HG03045 (cell line): Measurements from ENCODE around the gene ADAM29.
"Not testable (repeated sequence)": the region's sequence is repeated elsewhere in the genome, so short reads cannot be mapped to it uniquely, and the experiment has no call there.

Experiments used
- ATAC-seq: cut with Tn5 transposase; IDR thresholded peaks from one replicate; pipeline ENCODE4 v1.9.1; 2021; ENCODE audit warnings: mild to moderate bottlenecking, moderate library complexity; ENCODE audit not compliant: unreplicated experiment

ADAM29 gene

GRCh38 chr4:174946246-174946645 lies 28.1 kb downstream of the ADAM29 start:
- no peak for ATAC-seq

GRCh38 chr4:174948826-174949225 lies 30.7 kb downstream of the ADAM29 start:
- ATAC-seq, result no peak

GRCh38 chr4:174972911-174973310 lies 54.8 kb downstream of the ADAM29 start:
- no peak for ATAC-seq

- no peak for ATAC-seq
Observed at GRCh38 chr4:174973336-174973735, 55.2 kb downstream of the ADAM29 start.

- no peak for ATAC-seq
Observed at GRCh38 chr4:174983128-174983750, 65.1 kb downstream of the ADAM29 start.

GRCh38 chr4:174983870-174984269 lies 65.7 kb downstream of the ADAM29 start:
- ATAC-seq, result not testable (repeated sequence)

- ATAC-seq, result no peak
Observed at GRCh38 chr4:174989791-174990190, 71.6 kb downstream of the ADAM29 start.

GRCh38 chr4:174993916-174994315 lies 75.8 kb downstream of the ADAM29 start:
- ATAC-seq, result no peak

GRCh38 chr4:174996079-174996478 lies 77.9 kb downstream of the ADAM29 start:
- no peak for ATAC-seq

GRCh38 chr4:174999407-174999806 lies 81.2 kb downstream of the ADAM29 start:
- no peak for ATAC-seq

- no peak for ATAC-seq
Observed at GRCh38 chr4:175017751-175018150, 99.6 kb downstream of the ADAM29 start.

- not testable (repeated sequence) for ATAC-seq
Observed at GRCh38 chr4:175019447-175019846, 101.3 kb downstream of the ADAM29 start.
